ENCODE data around the gene METAP1. TPM values are rescaled to one million over a fixed set of nuclear protein-coding genes. Genes with fewer than 3 reads are reported as not detected.
A peak's percentile ranks its signal among the peaks of the same experiment; 100 is the strongest.

Gene METAP1
- total RNA-seq (2021) (72.2 and 81.3 TPM in 2 replicates), Bru-seq, nascent RNA (percentile 94 among the genes with signal in this experiment), BruChase-seq, experiment 1, labeled RNA remaining after a 2-hour chase (percentile 91 among the genes with signal in this experiment), BruChase-seq, experiment 2, labeled RNA remaining after a 6-hour chase (percentile 86 among the genes with signal in this experiment)
- long read RNA-seq, transcript METAP1-201 (11 exons, 2,791 nt): major isoform, 96 of 133 reads
- long read RNA-seq, partial matches to known transcripts: 16 of 133 reads
- long read RNA-seq, other reads (novel, unspliced or antisense): 21 of 133 reads

DNA sequence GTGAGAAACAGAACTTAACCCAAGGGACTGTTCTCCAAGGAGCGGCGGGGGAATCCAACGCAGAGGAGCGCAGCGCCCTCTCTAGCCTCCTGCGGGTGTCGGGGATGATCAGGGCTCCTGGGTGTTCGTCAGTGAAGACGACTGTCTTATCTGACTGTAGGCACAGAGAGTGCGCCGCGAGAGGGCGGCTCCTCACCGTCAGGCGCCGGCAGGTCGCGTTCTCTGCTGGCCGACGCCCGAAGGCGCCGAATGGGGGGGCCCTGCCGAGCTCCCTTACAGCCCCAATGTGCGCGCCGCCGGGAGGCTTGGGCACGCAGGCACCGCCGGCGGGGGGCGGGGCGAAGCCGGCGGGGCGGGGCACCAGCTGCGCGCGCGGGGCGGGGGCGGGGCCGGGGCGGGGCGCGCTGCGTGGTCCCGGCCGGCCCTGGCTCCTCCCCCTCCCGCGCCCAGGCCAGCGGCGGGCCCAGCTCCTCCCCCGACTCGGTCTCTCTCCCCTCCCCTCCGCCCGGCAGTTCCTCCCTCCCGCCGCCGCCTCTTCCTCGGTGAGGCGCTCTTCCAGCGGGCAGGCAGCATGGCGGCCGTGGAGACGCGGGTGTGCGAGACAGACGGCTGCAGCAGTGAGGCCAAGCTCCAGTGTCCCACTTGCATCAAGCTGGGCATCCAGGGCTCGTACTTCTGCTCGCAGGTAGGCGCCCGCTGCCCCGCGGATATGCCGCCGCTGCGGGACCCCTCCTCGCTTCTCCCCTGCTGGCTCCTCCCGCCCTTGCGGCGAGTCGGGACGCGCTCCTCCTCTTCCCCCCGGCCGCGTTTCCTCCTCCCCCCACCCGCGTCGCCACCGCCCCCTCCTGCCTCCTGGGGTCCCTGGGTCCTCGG lies at the start of gene METAP1:
METAP1 (plus strand) TSS at position 539 of the 873 bp plus-strand sequence; CDS start at position 572, 33 bp downstream.
- intact Hi-C loops (cut with micrococcal nuclease; ENCODE audit: unreplicated experiment): loop anchor here (1.0 to 2.0 kb wide), 2 partner anchors 61 to 67 kb away; partner anchors contain the start of gene EIF4E
- H3K27ac ChIP-seq (ENCODE audit: low read depth, low read length, poor library complexity, severe bottlenecking): peak within 1 kb of the TSS; percentile 83
- ChIA-PET CTCF (interaction anchor here (0.6 to 1.2 kb wide), 5 partner anchors 11 to 408 kb away, joined by 3 to 15 read pairs (median 3); partner anchors contain the start of gene ADH5), POLR2A (ENCODE audit: low non-redundant PET) (interaction anchor here (0.6 to 0.7 kb wide), 2 partner anchors 43 to 261 kb away, joined by 3 to 5 read pairs; no protein-coding TSS in a partner anchor)
- H3K36me3 ChIP-seq (ENCODE audit: insufficient read depth, low read length, poor library complexity, severe bottlenecking): no peaks in the 10 kb centered on the region
- no peak for TF ChIP-seq EZH2 (IDR thresholded peaks at IDR 0.05; ENCODE audit: borderline replicate concordance, low read depth, low read length, poor library complexity, severe bottlenecking)
- peak; percentile 70 for TF ChIP-seq CTCF (conservative IDR thresholded peaks at IDR 0.05; ENCODE audit: low read depth, low read length)
- H3K9me3 ChIP-seq (ENCODE audit: low read depth, low read length, poor library complexity, severe bottlenecking): no peaks in the 10 kb centered on the region
- H3K27me3 ChIP-seq (replicated peaks; ENCODE audit: insufficient read depth, low read depth, low read length, poor library complexity): no peaks in the 10 kb centered on the region
- DNase-seq (ENCODE audit: low spot score): peak; percentile 97
- no peaks in the 10 kb centered on the region for H3K4me1 ChIP-seq (ENCODE audit: insufficient read depth, low read length, poor library complexity, severe bottlenecking)
- H3K4me3 ChIP-seq (ENCODE audit: low read depth, low read length, poor library complexity, severe bottlenecking): peak within 1 kb of the TSS; percentile 84
- BruUV-seq (replicated peaks): no TSS peak

DNA sequence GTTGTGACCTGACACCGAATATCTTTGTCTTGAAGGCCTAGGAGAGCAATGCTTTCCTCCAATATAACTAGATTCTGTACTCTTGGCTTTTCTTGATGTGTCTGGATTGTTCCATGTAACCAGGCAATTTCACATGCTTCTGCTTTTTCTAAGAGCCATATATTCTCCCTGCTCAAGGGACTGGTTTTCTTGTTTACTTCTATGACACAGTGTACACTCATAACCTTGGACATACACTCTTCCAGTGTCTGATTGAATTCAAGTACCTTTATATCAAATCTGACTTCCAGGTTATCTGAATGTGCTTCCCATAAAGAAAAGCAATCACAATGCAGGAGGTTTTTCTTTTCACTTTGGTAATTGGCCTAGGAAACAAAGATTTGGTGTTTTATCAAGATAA lies 49.2 kb upstream of the METAP1 start:
- no TSS peak for BruUV-seq (replicated peaks)
- CTCF ChIA-PET: no interaction called here
- intact Hi-C loops (cut with micrococcal nuclease; ENCODE audit: unreplicated experiment): loop anchor here (10.0 kb wide), 1 partner anchor 108 kb away; no protein-coding TSS in a partner anchor

More for the DNA sequence above, 49.2 kb upstream of the METAP1 start:
- Histone ChIP-seq H3K27ac (ENCODE audit: low read depth, low read length, poor library complexity, severe bottlenecking) (no peak overlapping the region), H3K27me3 (replicated peaks; ENCODE audit: insufficient read depth, low read depth, low read length, poor library complexity) (no peaks in the 10 kb centered on the region), H3K4me3 (ENCODE audit: low read depth, low read length, poor library complexity, severe bottlenecking) (no peak overlapping the region), H3K4me1 (ENCODE audit: insufficient read depth, low read length, poor library complexity, severe bottlenecking) (no peaks in the 10 kb centered on the region), H3K9me3 (ENCODE audit: low read depth, low read length, poor library complexity, severe bottlenecking) (no peaks in the 10 kb centered on the region), H3K36me3 (ENCODE audit: insufficient read depth, low read length, poor library complexity, severe bottlenecking) (no peaks in the 10 kb centered on the region)
- TF ChIP-seq CTCF (conservative IDR thresholded peaks at IDR 0.05; ENCODE audit: low read depth, low read length) (no peak), EZH2 (IDR thresholded peaks at IDR 0.05; ENCODE audit: borderline replicate concordance, low read depth, low read length, poor library complexity, severe bottlenecking) (no peak)
- no peak for DNase-seq (ENCODE audit: low spot score)
- POLR2A ChIA-PET (ENCODE audit: low non-redundant PET): no interaction called here

Data from A673 (cell line).